Measurements from ENCODE around the gene ADGRA1. TPM values are rescaled to one million over a fixed set of nuclear protein-coding genes. Genes with fewer than 3 reads are reported as not detected.

ADGRA1 gene
- total and polyA plus RNA-seq, 10 of the 15 experiments (the other 5 are each of a cell fraction or from before 2014, with no cell fraction given): not detected

- FAIRE-seq: no peak
- POLR2A ChIA-PET: no interaction called here
- intact Hi-C loops (cut with micrococcal nuclease; ENCODE audit: unreplicated experiment): no loop called here
Observed at GRCh38 chr10:133123746-133124356, 36.1 kb downstream of the ADGRA1 start.

DNA sequence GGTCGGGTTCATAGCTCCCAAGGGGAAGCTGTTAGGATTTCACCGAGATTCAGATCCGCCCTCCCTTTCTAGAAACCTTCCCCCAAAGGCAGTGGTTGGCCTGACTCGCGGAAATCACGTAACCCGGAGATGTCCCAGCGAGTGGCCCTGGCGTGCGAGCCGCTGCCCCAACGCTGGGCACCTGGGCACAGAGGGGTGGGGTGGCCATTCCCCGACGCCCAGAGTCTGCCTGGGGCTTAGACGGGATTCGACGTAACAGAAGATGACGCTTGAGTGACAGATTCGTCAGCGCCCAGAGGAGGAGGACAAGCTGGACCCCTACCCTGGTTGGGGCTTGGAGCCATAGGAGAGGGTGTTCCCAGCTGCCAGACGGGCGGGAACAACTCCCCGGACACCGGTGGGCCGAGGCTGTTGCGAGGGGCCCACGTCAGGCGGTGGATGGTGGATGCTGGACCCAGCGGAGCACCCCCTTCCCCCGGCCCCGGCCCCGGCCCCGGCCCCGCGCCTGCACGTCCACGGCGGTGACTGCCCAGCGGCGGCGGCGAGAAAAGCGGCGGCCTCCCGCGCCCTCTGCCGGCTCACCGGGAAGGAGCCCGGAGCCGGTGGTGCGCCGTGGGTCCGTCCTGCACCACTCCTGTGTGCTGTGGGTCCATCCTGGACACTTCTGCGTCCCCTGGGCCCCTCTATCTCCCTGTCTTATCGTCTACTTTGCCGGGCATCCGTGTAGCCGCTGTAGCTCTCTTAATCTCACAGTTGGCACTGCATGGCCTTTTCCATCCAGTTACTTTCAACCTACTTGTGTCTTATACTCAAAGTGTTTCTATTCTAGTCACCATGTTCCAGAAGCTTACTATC is 36.9 kb downstream of the ADGRA1 start:
- ChIA-PET CTCF (no interaction called here), POLR2A (no interaction called here), SMC1A (ENCODE audit: uncharacterized antibody, unreplicated experiment) (no interaction called here), RAD21 (ENCODE audit: unreplicated experiment) (no interaction called here)
- in situ Hi-C loops (cut with MboI): no loop called here
- Histone ChIP-seq H3K9me3 (replicated peaks; ENCODE audit: control insufficient read depth, insufficient read depth, low read length) (no peaks in the 10 kb centered on the region; the same call in 2 of the 3 replicates), H3K4me3 (no peak overlapping the region), H3K27me3 (replicated peaks in 1 of 2; ENCODE audit: control insufficient read depth in 2 of 2, insufficient read depth in 2 of 2, low read length in 1 of 2) (no peaks in the 10 kb centered on the region), H3K4me2 (ENCODE audit: control insufficient read depth, insufficient read depth) (no peak overlapping the region), H2AFZ (ENCODE audit: control insufficient read depth, low read depth, low read length) (no peak overlapping the region), H3K36me3 (ENCODE audit: control insufficient read depth in 2 of 2, insufficient read depth in 2 of 2, low read length in 1 of 2) (no peaks in the 10 kb centered on the region), H4K20me1 (ENCODE audit: control insufficient read depth, insufficient read depth) (no peaks in the 10 kb centered on the region), H3K79me2 (ENCODE audit: control insufficient read depth, insufficient read depth, low read length) (no peaks in the 10 kb centered on the region), H3K4me1 (ENCODE audit: control insufficient read depth, insufficient read depth, low read length) (no peaks in the 10 kb centered on the region), H3K27ac (ENCODE audit: control insufficient read depth, insufficient read depth) (no peak overlapping the region), H3K9ac (ENCODE audit: control insufficient read depth, insufficient read depth, low read length) (no peak overlapping the region)
- intact Hi-C loops (cut with micrococcal nuclease; ENCODE audit: unreplicated experiment): no loop called here
- WGBS (ENCODE audit: insufficient coverage, insufficient replicate concordance, low lambda C conversion rate, missing lambda C conversion rate): 65% methylated on average over 39 of the region's 58 CpGs
- no TSS peak for BruUV-seq (replicated peaks)
- FAIRE-seq (no peak), ATAC-seq (peak; percentile 24; the same call in 1 of the 3 replicates), DNase-seq (ENCODE audit: low read depth, low spot score) (no peak)
- TF ChIP-seq CTCF (IDR thresholded peaks at IDR 0.05 in 2 of 3, conservative IDR thresholded peaks at IDR 0.05 in 1 of 3; ENCODE audit: control insufficient read depth in 2 of 3, extremely low read depth in 1 of 3, insufficient read depth in 1 of 3, low read depth in 3 of 3, low read length in 3 of 3): peak in 2 of 3 experiments; percentile 14 to 15; a peak in 2 of 6 replicates
- TF ChIP-seq NBN (IDR thresholded peaks at IDR 0.05): no peak

More at GRCh38 chr10:133123746-133124356, 36.1 kb downstream of the ADGRA1 start:
- Histone ChIP-seq H3K79me2 (ENCODE audit: control insufficient read depth, insufficient read depth, low read length) (no peaks in the 10 kb centered on the region), H3K27me3 (replicated peaks in 1 of 2; ENCODE audit: control insufficient read depth in 2 of 2, insufficient read depth in 2 of 2, low read length in 1 of 2) (no peaks in the 10 kb centered on the region), H3K4me3 (no peak overlapping the region), H3K4me1 (ENCODE audit: control insufficient read depth, insufficient read depth, low read length) (no peaks in the 10 kb centered on the region), H3K4me2 (ENCODE audit: control insufficient read depth, insufficient read depth) (no peak overlapping the region), H3K9ac (ENCODE audit: control insufficient read depth, insufficient read depth, low read length) (no peak overlapping the region), H3K27ac (ENCODE audit: control insufficient read depth, insufficient read depth) (no peak overlapping the region), H2AFZ (ENCODE audit: control insufficient read depth, low read depth, low read length) (no peak overlapping the region), H3K36me3 (ENCODE audit: control insufficient read depth in 2 of 2, insufficient read depth in 2 of 2, low read length in 1 of 2) (no peaks in the 10 kb centered on the region), H3K9me3 (replicated peaks; ENCODE audit: control insufficient read depth, insufficient read depth, low read length) (no peaks in the 10 kb centered on the region; the same call in 2 of the 3 replicates), H4K20me1 (ENCODE audit: control insufficient read depth, insufficient read depth) (no peaks in the 10 kb centered on the region)
- ChIA-PET SMC1A (ENCODE audit: uncharacterized antibody, unreplicated experiment) (no interaction called here), RAD21 (ENCODE audit: unreplicated experiment) (no interaction called here), CTCF (no interaction called here)
- DNase-seq (ENCODE audit: low read depth, low spot score) (no peak), ATAC-seq (no peak)
- in situ Hi-C loops (cut with MboI): no loop called here
- TF ChIP-seq SIN3A (IDR thresholded peaks at IDR 0.05; ENCODE audit: low read depth, low read length) (no peak), RAD21 (IDR thresholded peaks at IDR 0.05; ENCODE audit: insufficient read depth, low read depth, low read length) (no peak)
- BruUV-seq (replicated peaks): no TSS peak
- 70% methylated on average over 22 of the region's 23 CpGs for WGBS (ENCODE audit: insufficient coverage, insufficient replicate concordance, low lambda C conversion rate, missing lambda C conversion rate)
